ENCODE results near the gene DOCK1. TPM values are rescaled to one million over a fixed set of nuclear protein-coding genes. Genes with fewer than 3 reads are reported as not detected.

DOCK1 gene
- total and polyA plus RNA-seq, 3 donors from 2014 or later = 19.0 to 46.2 (median 32.0) TPM

DNA sequence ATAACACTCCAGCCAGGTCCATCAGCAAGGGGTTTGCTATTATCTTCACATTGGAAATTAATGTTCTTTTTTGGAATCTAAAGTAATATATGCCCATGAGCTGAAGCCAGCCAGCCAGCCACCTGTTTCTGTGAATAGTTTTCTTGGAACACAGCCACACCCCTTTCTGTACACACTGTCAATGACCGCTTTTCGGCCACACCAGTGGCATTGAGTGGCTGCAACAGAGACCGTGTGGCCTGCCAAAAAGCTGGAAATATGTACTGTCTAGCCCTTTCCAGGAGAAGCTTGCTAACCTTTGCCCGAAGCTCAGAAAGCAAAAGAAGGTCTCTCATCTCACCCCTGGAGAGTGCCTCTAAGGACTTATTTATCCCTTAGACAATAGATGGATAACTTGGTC, 545.4 kb downstream of the DOCK1 start:
- no peak overlapping the region for H3K4me3 ChIP-seq
- 65 to 68% methylated on average over 4 of the region's 4 CpGs for WGBS, 2 donors
- no peaks in the 10 kb centered on the region for H3K36me3 ChIP-seq (ENCODE audit: low read depth, missing control alignments)
- H3K27me3 ChIP-seq = no peaks in the 10 kb centered on the region
- DNase-seq = no peak
- H3K9me3 ChIP-seq = no peaks in the 10 kb centered on the region
- no peaks in the 10 kb centered on the region for H3K4me1 ChIP-seq
- no peak overlapping the region for H3K27ac ChIP-seq
- intact Hi-C loops (cut with DNase I; ENCODE audit: low total_unique reads) = no loop called here
- TF ChIP-seq, protein P1, sequence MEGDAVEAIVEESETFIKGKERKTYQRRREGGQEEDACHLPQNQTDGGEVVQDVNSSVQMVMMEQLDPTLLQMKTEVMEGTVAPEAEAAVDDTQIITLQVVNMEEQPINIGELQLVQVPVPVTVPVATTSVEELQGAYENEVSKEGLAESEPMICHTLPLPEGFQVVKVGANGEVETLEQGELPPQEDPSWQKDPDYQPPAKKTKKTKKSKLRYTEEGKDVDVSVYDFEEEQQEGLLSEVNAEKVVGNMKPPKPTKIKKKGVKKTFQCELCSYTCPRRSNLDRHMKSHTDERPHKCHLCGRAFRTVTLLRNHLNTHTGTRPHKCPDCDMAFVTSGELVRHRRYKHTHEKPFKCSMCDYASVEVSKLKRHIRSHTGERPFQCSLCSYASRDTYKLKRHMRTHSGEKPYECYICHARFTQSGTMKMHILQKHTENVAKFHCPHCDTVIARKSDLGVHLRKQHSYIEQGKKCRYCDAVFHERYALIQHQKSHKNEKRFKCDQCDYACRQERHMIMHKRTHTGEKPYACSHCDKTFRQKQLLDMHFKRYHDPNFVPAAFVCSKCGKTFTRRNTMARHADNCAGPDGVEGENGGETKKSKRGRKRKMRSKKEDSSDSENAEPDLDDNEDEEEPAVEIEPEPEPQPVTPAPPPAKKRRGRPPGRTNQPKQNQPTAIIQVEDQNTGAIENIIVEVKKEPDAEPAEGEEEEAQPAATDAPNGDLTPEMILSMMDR (IDR thresholded peaks at IDR 0.05) = no peak
- no peak for TF ChIP-seq POLR2A (IDR thresholded peaks at IDR 0.05)

DNA sequence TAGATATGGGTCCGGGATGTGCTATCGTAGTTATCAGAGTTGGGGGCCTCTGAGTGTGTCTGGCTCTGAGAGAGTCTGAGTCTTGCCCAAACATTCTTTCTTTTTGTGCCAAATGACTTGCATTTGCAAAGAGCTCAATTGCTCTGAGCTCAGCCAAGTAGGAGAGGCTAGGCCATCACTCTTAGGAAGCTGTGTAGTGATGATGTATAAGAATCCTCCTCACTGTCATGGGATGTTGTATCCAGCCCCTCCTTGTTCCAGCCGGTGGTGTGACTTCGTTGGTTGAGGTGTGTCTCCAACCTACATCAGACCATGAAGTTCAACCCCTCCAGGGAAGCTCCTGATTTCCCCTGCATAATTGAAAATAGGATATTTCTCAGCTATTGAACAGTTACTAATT, 546.4 kb downstream of the DOCK1 start:
- WGBS, 2 donors = 93 to 97% methylated on average over 4 of the region's 4 CpGs
- Histone ChIP-seq H3K27me3 (no peaks in the 10 kb centered on the region), H3K4me1 (no peaks in the 10 kb centered on the region), H3K4me3 (no peak overlapping the region), H3K36me3 (ENCODE audit: low read depth, missing control alignments) (no peaks in the 10 kb centered on the region), H3K9me3 (no peaks in the 10 kb centered on the region), H3K27ac (no peak overlapping the region)
- no peak for TF ChIP-seq POLR2A (IDR thresholded peaks at IDR 0.05)
- TF ChIP-seq, protein P1 (IDR thresholded peaks at IDR 0.05) = no peak
- DNase-seq = no peak
- intact Hi-C loops (cut with DNase I; ENCODE audit: low total_unique reads) = no loop called here

DNA sequence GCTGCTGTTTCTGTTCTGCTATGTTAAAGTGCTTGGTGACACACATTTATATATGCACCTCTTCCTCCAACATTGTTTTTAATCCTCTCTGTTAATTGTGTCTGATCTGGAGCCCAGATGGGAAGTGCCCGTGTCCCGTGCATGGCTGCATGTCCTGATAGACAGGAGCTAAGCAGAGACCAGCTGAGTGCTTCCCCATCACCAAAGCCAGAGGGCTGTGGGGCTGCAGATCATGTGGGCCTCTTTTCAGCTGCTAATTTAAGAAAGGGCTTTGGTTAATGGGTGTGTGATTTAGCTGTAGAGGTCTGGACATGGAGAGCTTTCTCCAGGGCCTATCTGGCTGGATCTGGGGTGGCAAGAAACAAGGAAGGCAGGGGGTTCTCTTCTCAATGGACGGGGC, 547.3 kb downstream of the DOCK1 start:
- no peaks in the 10 kb centered on the region for H3K9me3 ChIP-seq
- no peak for DNase-seq
- no peak for TF ChIP-seq POLR2A (IDR thresholded peaks at IDR 0.05)
- TF ChIP-seq, protein P1 (IDR thresholded peaks at IDR 0.05) = no peak
- H3K27ac ChIP-seq = no peak overlapping the region
- no peaks in the 10 kb centered on the region for H3K36me3 ChIP-seq (ENCODE audit: low read depth, missing control alignments)
- no peaks in the 10 kb centered on the region for H3K27me3 ChIP-seq
- intact Hi-C loops (cut with DNase I; ENCODE audit: low total_unique reads) = no loop called here
- H3K4me3 ChIP-seq = no peak overlapping the region
- no peaks in the 10 kb centered on the region for H3K4me1 ChIP-seq
- 84 to 90% methylated on average over 3 of the region's 3 CpGs for WGBS, 2 donors

DNA sequence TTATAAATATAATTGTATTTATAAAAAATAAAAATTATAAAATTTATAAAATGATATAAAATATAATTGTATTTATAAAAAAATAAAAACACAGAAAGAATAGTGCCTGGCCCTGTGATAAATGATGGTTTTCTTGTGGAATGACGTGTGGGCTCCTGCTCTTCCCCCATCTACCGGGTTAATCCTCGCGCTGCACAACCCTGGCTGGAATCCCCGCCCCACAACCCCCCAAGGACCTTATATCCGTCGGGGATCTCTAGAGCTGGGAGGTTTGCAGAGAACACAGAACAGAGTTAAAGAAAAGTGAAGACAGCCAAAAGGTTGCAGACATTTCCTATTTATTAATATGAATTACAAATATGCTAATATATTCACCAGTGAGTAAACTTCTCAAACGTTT, 548.5 kb downstream of the DOCK1 start:
- H3K27me3 ChIP-seq = no peaks in the 10 kb centered on the region
- H3K9me3 ChIP-seq = no peaks in the 10 kb centered on the region
- 83 to 85% methylated on average over 8 of the region's 8 CpGs for WGBS, 2 donors
- no peak overlapping the region for H3K27ac ChIP-seq
- TF ChIP-seq, protein P1 (IDR thresholded peaks at IDR 0.05) = no peak
- TF ChIP-seq POLR2A (IDR thresholded peaks at IDR 0.05) = no peak
- H3K4me3 ChIP-seq = no peak overlapping the region
- DNase-seq = no peak
- no peaks in the 10 kb centered on the region for H3K4me1 ChIP-seq
- intact Hi-C loops (cut with DNase I; ENCODE audit: low total_unique reads) = no loop called here
- no peaks in the 10 kb centered on the region for H3K36me3 ChIP-seq (ENCODE audit: low read depth, missing control alignments)

DNA sequence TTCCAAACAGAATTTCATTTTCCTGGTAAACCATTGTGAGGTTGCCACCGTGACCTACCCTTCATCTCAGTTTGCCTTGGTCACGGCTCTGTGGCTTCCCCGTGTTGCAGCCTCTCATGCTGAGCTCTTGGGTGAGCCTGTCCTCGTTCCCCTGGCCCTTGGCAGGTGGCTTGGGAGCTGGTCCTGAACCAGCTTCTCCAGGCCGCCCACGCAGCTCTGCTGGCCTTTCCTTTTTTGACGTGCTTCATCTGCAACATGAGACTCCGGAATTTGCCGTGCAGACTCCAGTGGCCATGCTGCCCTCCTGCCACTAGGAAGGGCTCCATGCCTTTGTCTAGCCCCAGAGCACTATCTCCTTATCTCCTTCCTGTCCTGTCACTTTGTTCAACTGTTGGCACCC, 550.9 kb downstream of the DOCK1 start:
- 83 to 92% methylated on average over 9 of the region's 9 CpGs for WGBS, 2 donors
- TF ChIP-seq POLR2A (IDR thresholded peaks at IDR 0.05) = no peak
- TF ChIP-seq, protein P1 (IDR thresholded peaks at IDR 0.05) = no peak
- Histone ChIP-seq H3K4me3 (no peak overlapping the region), H3K36me3 (ENCODE audit: low read depth, missing control alignments) (no peaks in the 10 kb centered on the region), H3K27me3 (no peaks in the 10 kb centered on the region), H3K4me1 (no peaks in the 10 kb centered on the region), H3K27ac (no peak overlapping the region), H3K9me3 (no peaks in the 10 kb centered on the region)
- intact Hi-C loops (cut with DNase I; ENCODE audit: low total_unique reads) = no loop called here
- DNase-seq = no peak
